DMS114 treated with DMSO at 0.1 percent for 48 hours (cell line): ENCODE measurements around the gene EIF4E2.
A peak's percentile ranks its signal among the peaks of the same experiment; 100 is the strongest.

Experiments used
- DNase-seq: peaks from one replicate; lab custom pipeline; 2025; ENCODE audit not compliant: unreplicated experiment; lab: John Stamatoyannopoulos, UW

Gene EIF4E2

DNA sequence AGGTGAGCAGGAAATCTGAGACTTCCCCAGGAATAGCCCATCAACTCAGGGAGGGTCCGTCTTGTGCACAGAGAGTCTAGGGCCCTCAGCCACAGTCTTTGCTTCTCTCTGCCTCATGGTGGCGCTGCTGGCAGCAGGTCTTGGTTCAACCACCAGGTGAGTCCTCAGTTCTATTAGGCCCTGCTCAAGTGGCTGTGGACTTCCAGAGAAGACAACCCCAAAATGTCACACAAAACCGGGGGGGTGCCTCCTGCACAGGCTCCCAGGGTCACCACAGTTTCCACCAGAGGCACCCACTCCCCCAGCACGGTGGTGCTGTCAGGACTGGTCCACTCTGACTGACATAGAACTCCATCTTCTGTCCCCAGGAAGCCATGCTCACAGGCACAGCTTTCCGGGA, 13.4 kb upstream of the EIF4E2 start:
- DNase-seq = no peak

DNA sequence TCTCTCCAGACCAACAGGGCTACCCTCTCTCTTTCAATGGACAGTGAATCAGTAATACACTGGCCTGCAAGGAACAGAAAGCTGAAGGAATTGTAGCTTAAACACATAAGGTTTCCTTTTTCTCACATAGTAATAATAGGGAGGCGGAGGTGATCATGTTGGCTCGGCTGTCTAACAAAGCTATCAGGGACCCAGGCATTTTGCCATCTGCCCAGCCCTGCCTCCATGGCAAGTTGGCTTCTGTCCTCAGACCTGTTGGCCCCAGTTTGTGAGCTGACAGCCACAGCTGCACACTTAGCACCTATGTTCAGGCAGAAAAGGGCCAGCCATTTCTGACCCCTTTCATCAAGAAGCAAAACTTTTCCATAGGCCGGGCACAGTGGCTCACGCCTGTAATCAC, 13.0 kb upstream of the EIF4E2 start:
- DNase-seq = no peak

DNA sequence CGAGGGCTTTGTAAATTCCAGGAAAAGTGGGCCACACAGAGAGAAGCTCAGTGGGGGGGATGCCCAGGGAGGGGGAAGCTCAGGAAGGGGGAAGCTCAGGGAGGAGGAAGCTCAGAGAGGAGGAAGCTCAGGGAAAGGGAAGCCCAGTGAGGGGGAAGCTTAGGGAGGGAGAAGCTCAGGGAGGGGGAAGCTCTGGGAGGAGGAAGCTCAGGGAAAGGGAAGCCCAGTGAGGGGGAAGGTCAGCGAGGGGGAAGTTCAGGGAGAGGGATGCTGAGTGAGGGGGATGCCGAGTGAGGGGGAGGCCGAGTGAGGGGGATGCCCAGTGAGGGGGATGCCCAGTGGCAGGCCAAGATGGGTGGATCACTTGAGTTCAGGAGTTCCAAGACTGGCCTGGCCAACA, 11.8 kb upstream of the EIF4E2 start:
- no peak for DNase-seq

DNA sequence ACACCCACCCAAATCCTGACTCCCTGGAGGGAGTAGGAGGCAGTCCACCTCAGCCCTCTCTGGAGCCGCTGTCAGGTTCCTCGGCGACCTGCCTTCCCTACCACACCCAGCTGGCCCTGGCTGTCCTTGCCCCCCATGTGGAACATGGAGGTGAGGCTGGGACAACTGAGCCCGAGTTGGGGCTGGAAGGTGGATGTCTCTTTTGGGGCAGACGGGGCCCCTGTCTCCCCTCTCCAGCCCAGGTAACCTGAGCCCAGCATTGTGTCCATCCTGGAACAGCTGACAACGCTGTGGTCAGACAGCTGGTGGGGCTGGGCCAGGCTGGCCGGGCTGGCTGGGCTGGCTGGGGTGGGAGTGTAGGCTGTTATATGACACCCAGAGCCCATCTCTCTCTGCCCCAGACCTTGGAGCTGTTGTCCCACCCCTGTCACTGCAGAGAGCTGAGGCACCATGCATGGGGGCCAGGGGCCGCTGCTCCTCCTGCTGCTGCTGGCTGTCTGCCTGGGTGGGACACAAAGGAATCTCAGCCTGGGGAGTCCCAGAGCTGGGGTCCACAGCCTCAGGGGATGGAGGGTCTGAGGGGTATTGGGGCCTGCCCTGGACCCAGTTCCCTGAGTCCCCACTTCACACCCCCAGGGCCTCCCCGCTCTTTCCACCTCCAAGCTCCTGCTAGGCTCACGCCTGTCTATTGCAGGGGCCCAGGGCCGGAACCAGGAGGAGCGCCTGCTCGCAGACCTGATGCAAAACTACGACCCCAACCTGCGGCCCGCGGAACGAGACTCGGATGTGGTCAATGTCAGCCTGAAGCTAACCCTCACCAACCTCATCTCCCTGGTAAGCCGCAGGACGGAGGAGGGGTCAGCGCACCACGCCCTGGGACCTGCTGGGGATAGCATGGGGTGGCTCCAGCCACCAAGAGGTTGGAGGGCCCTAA, 10.9 kb upstream of the EIF4E2 start, which contains the start of gene CHRNG:
TSS of gene CHRNG (plus strand) at position 395 of the 934 bp plus-strand sequence. CDS start at position 451, 56 bp downstream.
- no peak for DNase-seq

DNA sequence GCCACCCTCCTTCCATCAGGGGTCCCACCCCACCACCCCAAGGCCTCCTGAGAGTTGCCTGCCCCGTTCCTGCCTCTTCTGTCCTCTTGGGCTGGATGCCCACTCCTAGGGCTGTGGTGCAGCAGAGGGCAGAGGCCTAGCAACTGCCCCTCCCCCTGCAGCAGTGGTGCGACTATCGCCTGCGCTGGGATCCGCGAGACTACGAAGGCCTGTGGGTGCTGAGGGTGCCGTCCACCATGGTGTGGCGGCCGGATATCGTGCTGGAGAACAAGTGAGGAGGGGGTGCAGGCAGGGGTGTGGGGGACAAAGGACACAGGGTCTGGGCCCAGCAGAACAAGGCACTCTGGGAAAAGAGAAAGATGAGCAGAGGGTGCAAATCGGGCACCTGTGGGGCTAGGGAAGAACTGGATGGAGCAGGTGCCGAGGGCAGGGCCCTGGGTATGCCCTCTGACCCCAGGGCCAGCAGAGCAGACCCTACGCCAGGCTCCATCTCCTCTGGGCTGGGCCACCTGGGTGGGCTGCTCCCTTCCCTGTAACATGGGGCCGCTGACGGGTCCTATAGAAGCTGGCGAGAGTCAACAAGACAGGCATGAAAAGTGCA, 9.9 kb upstream of the EIF4E2 start:
- DNase-seq = no peak

DNA sequence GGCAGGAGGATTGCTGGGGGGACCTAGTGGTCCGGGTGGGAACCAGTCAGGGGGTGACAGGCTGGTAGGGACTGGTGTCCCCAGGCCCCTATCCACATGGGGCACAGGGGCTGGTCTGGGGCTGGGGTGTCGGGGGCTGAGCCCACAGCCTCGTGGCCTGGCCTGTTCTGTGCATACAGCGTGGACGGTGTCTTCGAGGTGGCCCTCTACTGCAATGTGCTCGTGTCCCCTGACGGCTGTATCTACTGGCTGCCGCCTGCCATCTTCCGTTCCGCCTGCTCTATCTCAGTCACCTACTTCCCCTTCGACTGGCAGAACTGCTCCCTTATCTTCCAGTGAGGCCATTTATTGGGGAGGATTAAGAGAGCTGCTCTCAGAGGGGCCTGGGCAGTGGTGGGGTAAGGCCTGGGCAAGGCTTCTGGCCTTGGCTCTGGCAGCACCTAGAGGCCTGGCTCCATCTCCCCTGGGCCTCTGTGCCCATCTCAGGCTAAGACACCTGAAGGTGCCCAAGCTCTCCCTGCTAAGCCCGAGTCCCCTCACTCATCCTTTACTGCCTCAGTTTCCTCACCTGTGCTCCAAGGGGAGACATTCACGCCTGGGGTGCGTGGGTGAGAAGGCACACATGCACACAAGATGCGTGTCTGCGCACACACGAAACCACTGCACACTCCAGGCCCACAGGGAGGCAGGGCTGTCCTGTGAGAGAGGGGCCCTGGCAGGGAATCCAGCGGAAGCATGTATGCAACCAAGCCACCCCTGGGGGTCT, 9.1 kb upstream of the EIF4E2 start:
- DNase-seq = no peak

DNA sequence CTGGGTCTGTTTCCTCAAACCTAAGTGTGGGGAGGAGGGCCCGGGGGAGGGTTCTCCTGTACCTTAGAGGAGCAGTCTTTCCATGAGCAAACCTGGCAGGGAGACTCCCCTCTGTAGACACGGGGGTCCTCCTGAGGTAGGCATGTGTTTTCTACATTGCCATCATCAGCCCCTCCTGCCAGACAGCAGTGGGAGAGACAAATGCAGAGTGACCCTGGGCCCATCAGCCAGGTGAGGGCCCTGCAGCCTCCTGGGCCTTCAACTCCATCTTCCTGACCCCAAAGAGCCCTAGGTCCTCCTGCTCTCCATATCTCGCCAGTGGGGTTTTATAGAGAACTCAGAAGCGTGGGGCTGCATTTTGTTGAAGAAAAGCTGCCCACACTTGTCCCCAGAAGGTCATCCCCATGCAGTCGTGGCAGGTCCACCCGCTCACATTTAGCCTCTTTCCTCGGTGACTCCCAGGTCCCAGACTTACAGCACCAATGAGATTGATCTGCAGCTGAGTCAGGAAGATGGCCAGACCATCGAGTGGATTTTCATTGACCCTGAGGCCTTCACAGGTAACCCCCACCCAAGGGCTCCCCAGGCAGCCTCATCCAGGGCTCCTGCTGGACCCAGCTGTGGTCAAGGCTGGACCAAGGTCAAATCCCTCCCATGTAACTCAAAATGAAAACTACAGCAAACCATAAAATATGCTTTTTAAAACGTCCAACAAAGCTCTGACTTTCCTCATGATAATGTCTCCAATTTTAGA, 8.4 kb upstream of the EIF4E2 start:
- no peak for DNase-seq

DNA sequence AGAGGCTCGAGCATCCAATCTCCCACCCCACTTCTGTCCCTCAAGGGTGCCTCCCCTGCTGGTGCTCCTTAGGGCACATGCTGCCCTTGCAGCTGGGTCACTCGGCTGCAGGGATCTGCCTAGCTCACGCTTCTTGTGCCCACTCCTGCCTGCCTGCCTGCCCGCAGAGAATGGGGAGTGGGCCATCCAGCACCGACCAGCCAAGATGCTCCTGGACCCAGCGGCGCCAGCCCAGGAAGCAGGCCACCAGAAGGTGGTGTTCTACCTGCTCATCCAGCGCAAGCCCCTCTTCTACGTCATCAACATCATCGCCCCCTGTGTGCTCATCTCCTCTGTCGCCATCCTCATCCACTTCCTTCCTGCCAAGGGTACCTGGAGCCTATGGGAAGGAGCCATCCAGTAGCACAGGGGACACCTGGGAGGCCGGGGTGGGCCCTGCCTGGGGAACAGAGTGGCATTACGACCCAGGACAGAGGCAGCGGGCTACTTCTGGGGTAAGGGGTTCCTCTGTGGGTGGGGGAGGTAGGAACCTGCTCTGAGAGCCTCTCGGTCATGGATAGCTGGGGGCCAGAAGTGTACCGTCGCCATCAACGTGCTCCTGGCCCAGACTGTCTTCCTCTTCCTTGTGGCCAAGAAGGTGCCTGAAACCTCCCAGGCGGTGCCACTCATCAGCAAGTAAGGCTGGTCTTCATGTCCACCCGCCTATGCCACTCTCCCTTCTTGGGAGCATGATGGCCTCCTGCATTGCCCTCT, 7.6 kb upstream of the EIF4E2 start:
- DNase-seq = no peak

DNA sequence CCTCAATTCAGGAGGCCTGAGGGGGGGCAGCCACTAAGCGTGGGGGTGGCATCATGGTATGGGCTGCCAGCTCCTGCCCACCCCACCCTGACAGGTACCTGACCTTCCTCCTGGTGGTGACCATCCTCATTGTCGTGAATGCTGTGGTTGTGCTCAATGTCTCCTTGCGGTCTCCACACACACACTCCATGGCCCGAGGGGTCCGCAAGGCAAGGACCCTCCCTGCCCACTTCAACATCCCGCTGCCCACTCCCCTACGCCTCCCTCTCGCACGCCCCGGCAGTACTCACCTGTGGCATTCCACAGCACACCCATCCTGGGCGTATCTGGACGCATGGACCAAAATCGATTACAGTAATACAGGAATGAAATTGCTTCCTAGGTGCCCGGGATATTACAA, 7.0 kb upstream of the EIF4E2 start:
- no peak for DNase-seq

DNA sequence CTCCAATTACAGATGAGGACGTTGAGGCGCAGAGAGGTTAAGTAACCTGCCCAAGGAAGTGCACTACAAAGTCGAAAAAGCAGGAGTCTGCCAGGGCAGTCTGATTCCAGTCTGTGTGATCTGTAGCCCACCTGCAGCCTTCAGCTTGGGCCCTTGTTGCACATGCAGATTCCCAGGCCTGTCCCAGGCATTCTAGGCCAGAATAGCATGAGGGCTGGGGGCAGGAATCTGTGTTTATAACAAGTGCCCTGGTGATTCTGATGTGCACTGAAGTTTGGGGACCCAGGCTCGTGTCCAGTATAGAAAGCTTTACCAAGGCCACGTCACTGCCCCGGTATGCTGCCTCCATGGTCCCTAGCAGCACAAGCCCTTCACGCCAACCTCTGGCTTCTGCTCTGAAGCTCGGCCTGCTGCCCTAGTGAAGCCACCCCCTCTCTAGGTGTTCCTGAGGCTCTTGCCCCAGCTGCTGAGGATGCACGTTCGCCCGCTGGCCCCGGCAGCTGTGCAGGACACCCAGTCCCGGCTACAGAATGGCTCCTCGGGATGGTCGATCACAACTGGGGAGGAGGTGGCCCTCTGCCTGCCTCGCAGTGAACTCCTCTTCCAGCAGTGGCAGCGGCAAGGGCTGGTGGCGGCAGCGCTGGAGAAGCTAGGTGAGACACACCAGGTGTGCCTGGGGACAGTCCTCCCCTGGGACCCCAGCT, 6.4 kb upstream of the EIF4E2 start:
- no peak for DNase-seq

DNA sequence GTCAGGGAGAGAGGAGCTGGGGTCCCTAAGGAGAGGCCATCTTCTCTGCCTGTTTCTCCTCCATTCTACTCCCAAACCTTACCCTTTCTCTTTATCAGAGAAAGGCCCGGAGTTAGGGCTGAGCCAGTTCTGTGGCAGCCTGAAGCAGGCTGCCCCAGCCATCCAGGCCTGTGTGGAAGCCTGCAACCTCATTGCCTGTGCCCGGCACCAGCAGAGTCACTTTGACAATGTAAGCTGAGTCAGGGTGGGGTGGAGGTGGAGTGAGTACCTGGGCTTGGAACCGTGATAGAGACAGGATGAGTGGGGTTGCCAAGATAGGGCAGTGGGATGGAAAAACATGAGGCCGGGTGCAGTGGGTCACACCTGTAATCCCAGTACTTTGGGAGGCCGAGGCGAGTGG, 5.8 kb upstream of the EIF4E2 start:
- no peak for DNase-seq

DNA sequence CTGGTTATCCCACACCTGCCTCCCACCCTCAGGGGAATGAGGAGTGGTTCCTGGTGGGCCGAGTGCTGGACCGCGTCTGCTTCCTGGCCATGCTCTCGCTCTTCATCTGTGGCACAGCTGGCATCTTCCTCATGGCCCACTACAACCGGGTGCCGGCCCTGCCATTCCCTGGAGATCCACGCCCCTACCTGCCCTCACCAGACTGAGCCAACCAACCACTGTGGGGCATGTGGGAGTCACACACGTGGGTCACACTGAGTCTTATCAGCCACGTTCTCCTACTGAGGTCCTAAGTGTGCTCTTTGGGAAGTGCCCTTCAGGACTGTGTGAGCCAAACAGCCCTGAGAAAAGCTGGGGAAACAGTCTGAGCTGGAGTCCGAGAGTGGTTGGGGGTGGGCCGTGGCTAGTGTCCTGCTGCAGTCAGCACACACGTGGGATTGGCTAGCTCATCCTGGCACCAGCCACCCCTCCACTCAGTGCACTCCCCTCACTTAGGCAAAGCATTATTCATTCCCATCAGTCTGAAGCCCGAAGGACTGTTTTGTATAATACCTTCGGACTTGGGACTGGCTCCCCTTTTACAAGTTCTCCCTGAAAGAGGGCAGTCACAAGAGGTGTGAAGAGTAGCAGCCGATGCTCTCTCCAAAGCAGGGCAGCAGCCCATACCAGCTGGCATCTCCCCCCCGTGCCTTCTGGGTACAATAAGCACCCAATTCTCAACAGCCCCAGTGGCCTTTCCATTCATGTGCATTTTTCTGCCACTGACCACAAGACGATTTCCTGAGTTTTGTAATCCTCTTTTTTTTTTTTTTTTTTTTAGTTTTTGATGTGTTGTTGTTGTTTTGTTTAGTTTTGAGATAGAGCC, 4.7 kb upstream of the EIF4E2 start:
- no peak for DNase-seq

DNA sequence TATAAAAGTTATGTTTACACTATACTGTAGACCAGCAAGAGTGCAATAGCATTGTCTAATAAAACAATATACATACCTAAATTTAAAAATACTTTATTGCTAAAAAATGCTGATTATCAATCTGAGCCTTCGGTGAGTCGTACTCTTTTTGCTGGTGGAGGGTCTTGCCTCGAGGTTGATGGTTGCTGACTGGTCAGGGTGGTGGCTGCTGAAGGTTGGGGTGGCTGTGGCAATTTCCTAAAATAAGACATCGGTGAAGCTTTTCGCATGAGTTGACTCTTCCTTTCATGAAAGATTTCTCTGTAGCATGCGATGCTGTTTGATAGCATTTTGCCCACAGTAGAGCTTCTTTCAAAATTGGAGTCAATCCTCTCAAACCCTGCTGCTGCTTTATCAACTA, 2.5 kb upstream of the EIF4E2 start:
- no peak for DNase-seq

DNA sequence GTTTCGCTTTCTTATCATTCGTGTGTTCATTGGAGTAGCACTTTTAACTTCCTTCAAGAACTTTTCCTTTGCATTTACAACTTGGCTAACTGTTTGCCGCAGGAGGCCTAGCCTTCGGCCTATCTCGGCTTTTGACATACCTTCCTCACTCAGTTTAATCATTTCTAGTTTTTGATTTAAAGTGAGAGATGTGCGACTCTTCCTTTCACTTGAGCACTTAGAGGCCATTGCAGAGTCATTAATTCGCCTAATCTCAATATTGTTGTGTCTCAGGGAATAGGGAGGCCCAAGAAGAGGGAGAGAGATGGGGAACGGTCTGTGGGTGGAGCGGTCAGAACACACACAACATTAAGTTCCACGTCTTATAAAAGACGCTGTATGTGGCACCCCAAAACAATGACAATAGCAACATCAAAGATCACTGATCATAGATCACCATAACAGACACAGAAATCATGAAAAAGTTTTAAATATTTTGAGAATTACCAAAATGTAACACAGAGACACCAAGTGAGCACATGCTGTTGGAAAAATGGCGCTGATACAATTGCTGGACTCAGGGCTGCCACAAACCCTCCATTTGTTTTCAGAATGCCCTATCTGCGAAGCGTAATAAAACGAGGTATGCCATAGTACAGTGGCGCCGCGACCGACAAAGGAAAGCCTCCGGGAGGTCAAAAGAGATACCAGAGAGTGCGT, 685 bp upstream of the EIF4E2 start:
- DNase-seq = peak; percentile 20

DNA sequence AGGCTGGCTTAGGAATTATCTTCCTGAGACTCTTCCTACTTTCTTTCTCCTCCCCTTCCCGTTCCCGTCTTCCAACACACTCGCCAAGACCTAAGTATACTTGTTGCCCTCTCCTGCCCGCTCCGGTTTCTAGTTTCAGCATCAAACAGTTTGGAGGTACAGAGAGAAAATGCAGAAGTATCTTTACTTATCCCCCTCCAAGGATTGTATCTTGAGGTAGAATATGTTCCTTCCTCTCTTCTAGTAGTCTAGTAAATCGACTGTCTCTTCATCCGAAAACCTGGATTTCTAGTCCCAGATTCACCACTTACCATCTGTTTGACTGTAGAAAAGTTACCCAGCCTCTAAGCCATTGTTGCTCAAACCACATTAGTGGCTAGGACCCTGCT, 755 bp downstream of the EIF4E2 start:
- DNase-seq = no peak

DNA sequence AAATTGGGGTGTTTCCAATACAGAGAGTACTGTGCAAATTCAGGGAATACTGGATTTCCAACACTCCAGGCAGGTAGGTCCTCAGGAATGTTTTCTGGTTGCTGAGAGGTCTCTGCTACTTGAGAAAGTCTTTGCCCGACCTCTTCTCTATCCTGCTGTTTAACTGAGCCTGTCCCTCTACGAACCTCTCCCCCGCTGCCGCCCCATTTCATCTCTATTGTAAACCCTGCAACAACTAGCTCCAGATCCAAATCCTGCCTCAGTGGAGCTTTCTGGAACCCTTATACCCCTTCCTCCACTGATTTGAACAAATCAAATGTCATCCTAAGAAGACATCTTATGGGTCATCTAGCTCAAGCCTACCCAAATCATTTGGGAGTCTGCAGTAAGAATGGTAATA, 1.3 kb downstream of the EIF4E2 start:
- DNase-seq = no peak

DNA sequence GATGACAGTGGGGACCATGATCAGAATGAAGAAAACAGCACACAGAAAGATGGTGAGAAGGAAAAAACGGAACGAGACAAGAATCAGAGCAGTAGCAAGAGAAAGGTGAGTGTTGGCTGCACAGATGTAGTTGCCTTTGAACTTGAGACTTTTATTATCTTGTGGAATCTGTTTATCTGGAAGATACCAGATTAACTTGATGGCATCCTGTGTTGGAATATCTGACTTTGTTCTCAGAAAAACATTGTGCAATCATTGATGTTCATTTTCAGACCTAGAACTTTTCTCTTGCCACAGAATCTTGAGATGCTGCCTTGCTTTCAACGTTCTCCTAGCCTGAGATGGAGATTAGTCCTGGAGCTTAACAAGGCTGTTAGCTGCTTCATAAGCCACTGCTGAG, 5.9 kb downstream of the EIF4E2 start:
- no peak for DNase-seq

DNA sequence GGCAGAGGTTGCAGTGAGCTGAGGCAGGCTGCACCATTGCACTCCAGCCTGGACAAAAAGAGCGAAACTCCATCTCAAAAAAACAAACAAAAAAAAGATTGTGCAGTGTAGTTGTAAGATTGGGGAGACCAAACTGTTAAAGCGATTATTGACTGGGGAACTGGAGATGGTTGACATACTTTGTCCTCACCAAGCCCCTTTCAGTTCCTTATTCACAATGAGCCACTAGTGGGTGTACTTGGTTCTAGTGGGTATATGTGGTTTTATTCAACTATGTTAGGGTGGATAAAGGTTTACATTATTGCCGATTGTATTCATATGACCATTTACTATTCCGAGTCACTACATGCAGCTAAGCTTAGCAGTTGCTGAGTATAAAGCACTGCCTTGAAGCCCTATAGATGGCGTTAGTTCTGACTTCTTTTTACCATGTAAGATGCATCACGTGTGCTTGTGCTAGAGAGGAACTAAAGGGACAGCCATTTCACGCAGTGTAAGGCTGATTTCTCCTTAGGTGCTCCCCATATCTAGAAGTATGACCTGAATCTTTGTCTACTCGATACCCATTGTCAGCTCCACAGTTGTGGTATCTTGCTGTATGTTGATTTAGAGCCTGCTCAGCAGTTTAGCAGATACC, 12.1 kb downstream of the EIF4E2 start:
- no peak for DNase-seq
